ENCODE results near the gene AP2B1. TPM values are rescaled to one million over a fixed set of nuclear protein-coding genes. Genes with fewer than 3 reads are reported as not detected.

Gene AP2B1
- polyA plus RNA-seq, 1 donor (not counting 4 experiments of a cell fraction or from before 2014, with no cell fraction given) = 189 TPM

- no peaks in the 10 kb centered on the region for H3K4me1 ChIP-seq (ENCODE audit: control insufficient read depth, extremely low read depth, insufficient read depth, low read length)
- dilution Hi-C loops (cut with MboI; ENCODE audit: extremely low pct_ligation_motif_present, low sequenced_read_pairs) = no loop called here
- H3K4me3 ChIP-seq (ENCODE audit: control insufficient read depth in 2 of 3, extremely low read depth in 1 of 3, insufficient read depth in 2 of 3, low read depth in 1 of 3, low read length in 3 of 3) = no peak overlapping the region
- no peak overlapping the region for H3K9ac ChIP-seq (ENCODE audit: control insufficient read depth, extremely low read depth, insufficient read depth, low read length)
- TF ChIP-seq, protein P1, sequence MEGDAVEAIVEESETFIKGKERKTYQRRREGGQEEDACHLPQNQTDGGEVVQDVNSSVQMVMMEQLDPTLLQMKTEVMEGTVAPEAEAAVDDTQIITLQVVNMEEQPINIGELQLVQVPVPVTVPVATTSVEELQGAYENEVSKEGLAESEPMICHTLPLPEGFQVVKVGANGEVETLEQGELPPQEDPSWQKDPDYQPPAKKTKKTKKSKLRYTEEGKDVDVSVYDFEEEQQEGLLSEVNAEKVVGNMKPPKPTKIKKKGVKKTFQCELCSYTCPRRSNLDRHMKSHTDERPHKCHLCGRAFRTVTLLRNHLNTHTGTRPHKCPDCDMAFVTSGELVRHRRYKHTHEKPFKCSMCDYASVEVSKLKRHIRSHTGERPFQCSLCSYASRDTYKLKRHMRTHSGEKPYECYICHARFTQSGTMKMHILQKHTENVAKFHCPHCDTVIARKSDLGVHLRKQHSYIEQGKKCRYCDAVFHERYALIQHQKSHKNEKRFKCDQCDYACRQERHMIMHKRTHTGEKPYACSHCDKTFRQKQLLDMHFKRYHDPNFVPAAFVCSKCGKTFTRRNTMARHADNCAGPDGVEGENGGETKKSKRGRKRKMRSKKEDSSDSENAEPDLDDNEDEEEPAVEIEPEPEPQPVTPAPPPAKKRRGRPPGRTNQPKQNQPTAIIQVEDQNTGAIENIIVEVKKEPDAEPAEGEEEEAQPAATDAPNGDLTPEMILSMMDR (optimal IDR thresholded peaks at IDR 0.05 in 1 of 3, IDR thresholded peaks at IDR 0.05 in 1 of 3, conservative IDR thresholded peaks at IDR 0.05 in 1 of 3; ENCODE audit: extremely low read depth in 1 of 3, insufficient read depth in 2 of 3, low read length in 3 of 3) = no peak
- TF ChIP-seq EZH2 (IDR thresholded peaks at IDR 0.05; ENCODE audit: low read length) = no peak
- no peaks in the 10 kb centered on the region for H3K79me2 ChIP-seq (ENCODE audit: control insufficient read depth, insufficient read depth, low read length)
- H3K27me3 ChIP-seq (ENCODE audit: control insufficient read depth, extremely low read depth, insufficient read depth, low read length) = no peaks in the 10 kb centered on the region
- H3K4me2 ChIP-seq (ENCODE audit: control insufficient read depth, extremely low read depth, insufficient read depth, low read depth, low read length) = no peak overlapping the region
- H3K9me1 ChIP-seq (ENCODE audit: control insufficient read depth, extremely low read depth, insufficient read depth, low read length) = no peaks in the 10 kb centered on the region
- FAIRE-seq (no peak), DNase-seq (ENCODE audit: low read depth, low spot score) (no peak)
- peaks cover 7 to 21% of the 10 kb centered on the region in 2 experiments for H3K36me3 ChIP-seq (ENCODE audit: control insufficient read depth in 2 of 2, extremely low read depth in 1 of 2, insufficient read depth in 2 of 2, low read length in 2 of 2)
- H3K9me3 ChIP-seq (ENCODE audit: control insufficient read depth, low read depth, low read length) = no peaks in the 10 kb centered on the region
- H2AFZ ChIP-seq (ENCODE audit: control insufficient read depth, low read length) = no peak overlapping the region
- no peak overlapping the region for H3K27ac ChIP-seq (ENCODE audit: control insufficient read depth, insufficient read depth, low read length)
- no peaks in the 10 kb centered on the region for H4K20me1 ChIP-seq (ENCODE audit: control insufficient read depth, extremely low read depth, insufficient read depth, low read length)
Observed at GRCh38 chr17:35664685-35665084, 77.6 kb downstream of the AP2B1 start.

DNA sequence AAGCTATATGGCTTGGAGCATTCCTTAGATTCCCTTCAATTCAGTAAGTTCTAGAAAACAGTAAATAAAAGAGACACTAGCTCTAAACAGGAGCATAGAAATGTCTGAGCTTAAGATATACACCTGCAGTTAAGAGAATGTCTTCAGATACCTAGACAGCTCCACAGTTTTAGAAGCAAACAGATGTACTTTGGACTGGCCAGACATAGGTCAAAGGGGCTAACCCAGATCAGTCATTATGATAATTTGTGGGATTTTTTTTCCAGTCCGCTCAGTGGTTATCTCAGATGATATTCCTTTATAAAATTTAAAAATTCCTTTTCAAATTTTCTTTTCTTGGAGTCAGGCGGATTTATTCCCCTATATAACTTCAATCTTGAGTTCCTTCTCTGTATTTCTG is 78.5 kb downstream of the AP2B1 start:
- dilution Hi-C loops (cut with MboI; ENCODE audit: extremely low pct_ligation_motif_present, low sequenced_read_pairs) = no loop called here
- Histone ChIP-seq H3K4me1 (ENCODE audit: control insufficient read depth, extremely low read depth, insufficient read depth, low read length) (no peaks in the 10 kb centered on the region), H3K9me3 (ENCODE audit: control insufficient read depth, low read depth, low read length) (no peaks in the 10 kb centered on the region), H3K4me2 (ENCODE audit: control insufficient read depth, extremely low read depth, insufficient read depth, low read depth, low read length) (no peak overlapping the region), H2AFZ (ENCODE audit: control insufficient read depth, low read length) (no peak overlapping the region), H3K9me1 (ENCODE audit: control insufficient read depth, extremely low read depth, insufficient read depth, low read length) (no peaks in the 10 kb centered on the region), H3K27me3 (ENCODE audit: control insufficient read depth, extremely low read depth, insufficient read depth, low read length) (no peaks in the 10 kb centered on the region), H3K36me3 (ENCODE audit: control insufficient read depth in 2 of 2, extremely low read depth in 1 of 2, insufficient read depth in 2 of 2, low read length in 2 of 2) (peaks cover 7 to 15% of the 10 kb centered on the region in 2 experiments), H3K79me2 (ENCODE audit: control insufficient read depth, insufficient read depth, low read length) (no peaks in the 10 kb centered on the region), H4K20me1 (ENCODE audit: control insufficient read depth, extremely low read depth, insufficient read depth, low read length) (no peaks in the 10 kb centered on the region), H3K4me3 (ENCODE audit: control insufficient read depth in 2 of 3, extremely low read depth in 1 of 3, insufficient read depth in 2 of 3, low read depth in 1 of 3, low read length in 3 of 3) (no peak overlapping the region), H3K9ac (ENCODE audit: control insufficient read depth, extremely low read depth, insufficient read depth, low read length) (no peak overlapping the region), H3K27ac (ENCODE audit: control insufficient read depth, insufficient read depth, low read length) (no peak overlapping the region)
- FAIRE-seq (no peak), DNase-seq (ENCODE audit: low read depth, low spot score) (no peak)
- TF ChIP-seq EZH2 (IDR thresholded peaks at IDR 0.05; ENCODE audit: low read length) = no peak
- TF ChIP-seq, protein P1 (optimal IDR thresholded peaks at IDR 0.05 in 1 of 3, IDR thresholded peaks at IDR 0.05 in 1 of 3, conservative IDR thresholded peaks at IDR 0.05 in 1 of 3; ENCODE audit: extremely low read depth in 1 of 3, insufficient read depth in 2 of 3, low read length in 3 of 3) = no peak
